RPMI8226 (cell line): Measurements from ENCODE around the gene MIB2.
"Not testable (repeated sequence)": the region's sequence is repeated elsewhere in the genome, so short reads cannot be mapped to it uniquely, and the experiment has no call there.

ENCODE experiments used
- DNase-seq: peaks from one replicate; pipeline ENCODE4 v3.0.0-alpha.2; 2015

Gene MIB2

GRCh38 chr1:1658583-1659549, 43.6 kb downstream of the MIB2 start, which contains the start of gene CDK11B:
Gene CDK11B, minus strand, starts transcription at chr1:1659004. Its CDS starts 1,519 bp downstream, at chr1:1657485.
- peak; percentile 95 for DNase-seq

GRCh38 chr1:1662392-1662791, 47.1 kb downstream of the MIB2 start:
- not testable (repeated sequence) for DNase-seq

- DNase-seq: not testable (repeated sequence)
Measured at GRCh38 chr1:1662830-1663560, 47.7 kb downstream of the MIB2 start.

- not testable (repeated sequence) for DNase-seq
Measured at GRCh38 chr1:1664318-1664717, 49.0 kb downstream of the MIB2 start.

GRCh38 chr1:1664941-1665814, 49.9 kb downstream of the MIB2 start:
- DNase-seq: no peak

GRCh38 chr1:1665815-1666251, 50.5 kb downstream of the MIB2 start:
- DNase-seq: no peak

- DNase-seq: no peak
Measured at GRCh38 chr1:1666526-1666925, 51.2 kb downstream of the MIB2 start.

- DNase-seq: no peak
Measured at GRCh38 chr1:1669468-1670440, 54.5 kb downstream of the MIB2 start.

GRCh38 chr1:1670866-1671265, 55.6 kb downstream of the MIB2 start:
- DNase-seq: no peak

GRCh38 chr1:1671365-1672119, 56.2 kb downstream of the MIB2 start:
- no peak for DNase-seq

- no peak for DNase-seq
Measured at GRCh38 chr1:1672181-1672965, 57.1 kb downstream of the MIB2 start.

GRCh38 chr1:1674806-1675205, 59.5 kb downstream of the MIB2 start:
- DNase-seq: not testable (repeated sequence)

GRCh38 chr1:1675218-1675617, 59.9 kb downstream of the MIB2 start:
- DNase-seq: not testable (repeated sequence)

GRCh38 chr1:1676087-1676486, 60.8 kb downstream of the MIB2 start:
- DNase-seq: not testable (repeated sequence)

GRCh38 chr1:1677718-1678580, 62.6 kb downstream of the MIB2 start:
- peak; percentile 83 for DNase-seq

- peak; percentile 89 for DNase-seq
Measured at GRCh38 chr1:1678581-1679380, 63.5 kb downstream of the MIB2 start.
